Activated B cell treated with CpG ODN at 0.5 μM for 24 hours (primary cell): Measurements from ENCODE around the gene PCNX2. TPM values are rescaled to one million over a fixed set of nuclear protein-coding genes. Genes with fewer than 3 reads are reported as not detected.

Source experiments
- ATAC-seq: fragments of 200-7000 bp; cut with Tn5 transposase; one replicate; pipeline ENCODE4 v1.10.0; 2021; ENCODE audit warnings: low read depth, mild to moderate bottlenecking, moderate library complexity
- CTCF ChIA-PET: fragments of 350-600 bp; sonication (Branson Sonifier 250); formaldehyde crosslinking; loops from one replicate; lab custom pipeline; 2021; ENCODE audit warnings: antibody characterized with exemption; lab: Charles Lee
- POLR2A ChIA-PET: fragments of 350-600 bp; sonication (Branson Sonifier 250); formaldehyde crosslinking; loops from one replicate; lab custom pipeline; 2021; ENCODE audit warnings: antibody characterized with exemption; lab: Charles Lee
- DNase-seq: peaks from one replicate; pipeline ENCODE4 v3.0.0; 2022
- H3K27ac Mint-ChIP-seq: one replicate; pipeline ENCODE4 v1.8.0; 2020; ENCODE audit warnings: mixed read lengths
- H3K27me3 Mint-ChIP-seq: one replicate; pipeline ENCODE4 v1.8.0; 2021; ENCODE audit warnings: mixed read lengths
- H3K36me3 Mint-ChIP-seq: one replicate; pipeline ENCODE4 v1.8.0; 2021; ENCODE audit warnings: low read depth, mixed read lengths
- H3K4me1 Mint-ChIP-seq: one replicate; pipeline ENCODE4 v1.8.0; 2021; ENCODE audit warnings: mixed read lengths
- H3K4me3 Mint-ChIP-seq: one replicate; pipeline ENCODE4 v1.8.0; 2020; ENCODE audit warnings: mild to moderate bottlenecking, mixed read lengths
- H3K9me3 Mint-ChIP-seq: one replicate; pipeline ENCODE4 v1.8.0; 2020; ENCODE audit warnings: mixed read lengths
- CTCF ChIP-seq: fragments of 200-600 bp; IDR thresholded peaks from one replicate; pipeline ENCODE4 v1.8.0; 2022; ENCODE audit warnings: antibody characterized with exemption, mild to moderate bottlenecking
- intact Hi-C: fragments of 100-400 bp; cut with micrococcal nuclease; formaldehyde crosslinking; loops from one replicate; pipeline ENCODE4 v1.15.1; 2024
- total RNA-seq: library from RNA; stranded (reverse); gene quantifications from 2 replicates; pipeline ENCODE4 v1.2.3, GENCODE V29; 2022

The PCNX2 gene
- total RNA-seq, 1 donor from 2014 or later = 20.4 TPM

DNA sequence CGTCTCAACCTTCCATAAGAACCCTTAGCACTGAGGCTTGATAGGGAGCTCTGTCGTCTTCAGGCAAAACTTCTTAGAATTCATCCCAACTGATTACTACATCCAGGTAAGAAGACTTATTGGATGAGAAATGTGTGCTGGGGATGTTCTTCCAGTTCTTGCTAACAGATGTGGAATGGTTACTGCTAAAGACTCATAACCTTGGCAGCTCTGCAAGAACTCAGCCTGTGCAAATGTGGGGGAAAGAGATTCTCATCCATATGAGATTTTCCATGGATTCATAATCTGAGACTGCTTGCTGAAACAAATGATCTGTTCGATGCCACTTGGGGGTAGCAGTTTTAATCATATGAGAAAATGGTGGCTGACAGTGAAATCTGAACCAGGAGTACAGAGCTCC lies 296.9 kb downstream of the PCNX2 start:
- H3K4me1 Mint-ChIP-seq = no peaks in the 10 kb centered on the region
- DNase-seq (no peak), ATAC-seq (no peak)
- ChIA-PET CTCF (no interaction called here), POLR2A (no interaction called here)
- intact Hi-C loops = no loop called here
- no peak overlapping the region for H3K4me3 Mint-ChIP-seq
- H3K36me3 Mint-ChIP-seq = peaks cover 73% of the 10 kb centered on the region
- peaks cover 11% of the 10 kb centered on the region for H3K9me3 Mint-ChIP-seq
- H3K27ac Mint-ChIP-seq = no peak overlapping the region
- no peak for TF ChIP-seq CTCF
- no peaks in the 10 kb centered on the region for H3K27me3 Mint-ChIP-seq

DNA sequence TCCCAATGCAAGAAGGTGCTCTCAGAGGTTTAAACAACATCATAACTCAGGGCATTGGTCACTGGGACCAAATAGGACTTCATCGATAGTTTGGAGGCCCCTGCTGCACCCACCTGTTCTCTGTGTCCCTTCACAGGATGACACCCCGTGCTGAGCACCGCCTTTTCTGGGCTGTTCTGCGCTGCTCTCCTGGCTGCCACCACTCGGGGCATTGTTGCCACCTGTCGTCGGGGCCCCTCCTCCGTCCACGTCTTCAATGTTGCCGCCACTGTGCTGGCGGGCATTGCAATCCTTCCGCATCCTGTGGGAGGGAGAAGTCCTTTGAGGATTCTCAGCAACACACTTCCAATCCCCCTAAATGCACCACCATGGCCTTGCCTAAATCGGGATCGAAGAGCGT lies 297.4 kb downstream of the PCNX2 start:
- ATAC-seq = no peak
- TF ChIP-seq CTCF = no peak
- ChIA-PET CTCF (no interaction called here), POLR2A (no interaction called here)
- H3K4me1 Mint-ChIP-seq = no peaks in the 10 kb centered on the region
- peaks cover 13% of the 10 kb centered on the region for H3K9me3 Mint-ChIP-seq
- H3K27ac Mint-ChIP-seq = no peak overlapping the region
- no peak overlapping the region for H3K4me3 Mint-ChIP-seq
- intact Hi-C loops = no loop called here
- DNase-seq = no peak
- H3K27me3 Mint-ChIP-seq = no peaks in the 10 kb centered on the region
- peaks cover 76% of the 10 kb centered on the region for H3K36me3 Mint-ChIP-seq

GRCh38 chr1:232996143-232996542 lies 299.4 kb downstream of the PCNX2 start:
- ATAC-seq = no peak
- Mint-ChIP-seq H3K4me3 (no peak overlapping the region), H3K4me1 (no peaks in the 10 kb centered on the region), H3K9me3 (peaks cover 16% of the 10 kb centered on the region), H3K36me3 (peaks cover 84% of the 10 kb centered on the region), H3K27me3 (no peaks in the 10 kb centered on the region), H3K27ac (no peak overlapping the region)
- TF ChIP-seq CTCF = no peak
- no peak for DNase-seq
- CTCF ChIA-PET = no interaction called here
- intact Hi-C loops = no loop called here
- POLR2A ChIA-PET = no interaction called here

DNA sequence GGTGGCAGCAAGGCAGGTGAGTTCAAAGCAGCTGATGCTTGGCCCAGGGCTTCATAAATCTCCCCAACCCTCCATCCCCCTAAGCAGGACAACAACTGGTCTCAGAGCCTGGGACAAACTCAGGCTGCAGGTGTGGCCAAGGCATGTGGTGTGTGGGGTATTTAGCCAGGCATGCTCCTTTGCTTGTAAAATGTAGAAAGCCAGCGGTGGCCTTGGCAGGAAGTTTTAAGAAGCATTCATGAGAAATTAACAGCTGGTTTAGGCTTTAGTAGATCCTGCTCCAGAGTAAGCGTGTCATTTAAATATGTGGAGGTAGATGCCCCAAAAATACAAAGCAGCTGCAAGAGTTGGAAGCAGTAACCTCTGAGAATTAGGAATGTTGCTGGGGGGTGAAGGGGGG lies 300.3 kb downstream of the PCNX2 start:
- peaks cover 84% of the 10 kb centered on the region for H3K36me3 Mint-ChIP-seq
- ChIA-PET CTCF (no interaction called here), POLR2A (no interaction called here)

GRCh38 chr1:232993555-232993954 lies 302.0 kb downstream of the PCNX2 start:
- POLR2A ChIA-PET = no interaction called here
- CTCF ChIA-PET = no interaction called here
- intact Hi-C loops = no loop called here
- Mint-ChIP-seq H3K4me3 (no peak overlapping the region), H3K4me1 (no peaks in the 10 kb centered on the region), H3K27me3 (no peaks in the 10 kb centered on the region), H3K9me3 (peaks cover 16% of the 10 kb centered on the region), H3K36me3 (peaks cover 72% of the 10 kb centered on the region), H3K27ac (no peak overlapping the region)
- no peak for ATAC-seq
- no peak for DNase-seq
- no peak for TF ChIP-seq CTCF

More for the DNA sequence above, 300.3 kb downstream of the PCNX2 start:
- Mint-ChIP-seq H3K9me3 (peaks cover 16% of the 10 kb centered on the region), H3K4me3 (no peak overlapping the region), H3K27me3 (no peaks in the 10 kb centered on the region), H3K4me1 (no peaks in the 10 kb centered on the region), H3K27ac (no peak overlapping the region)
- intact Hi-C loops = no loop called here
- DNase-seq (no peak), ATAC-seq (no peak)
- no peak for TF ChIP-seq CTCF
